NCI-H446 (cell line): ENCODE results near the gene ADPRS.

Experiments used
- DNase-seq, 2 experiments: peaks; one replicate each; lab custom pipeline; 2025; lab: John Stamatoyannopoulos, UW

ADPRS gene

DNA sequence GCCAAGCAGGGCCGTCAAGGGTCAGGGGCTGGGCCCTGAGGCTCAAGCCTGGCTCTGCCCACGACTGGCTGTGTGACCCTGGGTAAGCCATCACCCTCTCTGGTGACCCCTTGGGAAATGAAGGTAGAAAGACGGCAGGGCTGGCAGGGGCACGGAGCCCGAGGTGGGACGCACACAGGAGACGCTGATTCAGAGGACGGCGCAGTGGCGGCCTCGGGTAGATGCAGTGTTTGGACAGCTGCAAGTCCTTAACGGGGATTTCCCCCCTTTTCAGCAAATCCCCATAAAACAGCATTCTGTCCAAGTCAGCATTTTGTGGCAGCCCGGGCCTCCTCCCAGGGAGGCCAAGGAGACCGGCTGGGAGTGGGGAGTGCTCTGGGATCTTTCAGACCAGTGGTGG lies 19.6 kb downstream of the ADPRS start:
- no peak for DNase-seq

DNA sequence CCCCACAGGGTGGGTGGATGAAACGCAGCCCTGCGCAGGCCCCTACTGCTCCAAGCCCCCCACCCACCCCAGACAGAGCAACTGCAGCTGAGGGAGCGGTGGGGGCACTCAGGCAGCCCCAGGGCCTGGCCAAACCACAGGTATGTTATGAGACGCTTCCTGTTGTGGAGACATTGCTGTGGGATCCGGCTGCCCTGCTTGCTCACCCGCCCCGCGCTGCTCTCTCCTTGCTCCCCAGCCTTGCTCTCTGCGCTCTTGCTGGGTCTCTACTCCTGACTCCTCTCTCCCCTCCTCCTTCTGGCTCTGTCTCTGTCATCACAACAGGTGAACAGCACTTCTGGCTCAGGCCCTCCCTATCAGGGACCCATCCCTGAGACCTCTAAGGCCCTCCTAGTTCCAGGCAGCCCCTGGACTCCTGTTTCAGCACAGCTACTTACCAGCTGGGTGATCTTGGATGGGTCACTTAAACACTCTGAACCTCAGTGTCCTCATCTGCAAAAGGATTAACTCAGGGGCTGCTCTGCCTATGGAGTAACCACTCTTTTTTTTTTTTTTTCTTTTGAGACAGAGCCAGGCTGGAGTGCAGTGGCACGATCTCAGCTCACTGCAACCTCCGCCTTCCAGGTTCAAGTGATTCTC lies 20.5 kb downstream of the ADPRS start:
- DNase-seq, result no peak

DNA sequence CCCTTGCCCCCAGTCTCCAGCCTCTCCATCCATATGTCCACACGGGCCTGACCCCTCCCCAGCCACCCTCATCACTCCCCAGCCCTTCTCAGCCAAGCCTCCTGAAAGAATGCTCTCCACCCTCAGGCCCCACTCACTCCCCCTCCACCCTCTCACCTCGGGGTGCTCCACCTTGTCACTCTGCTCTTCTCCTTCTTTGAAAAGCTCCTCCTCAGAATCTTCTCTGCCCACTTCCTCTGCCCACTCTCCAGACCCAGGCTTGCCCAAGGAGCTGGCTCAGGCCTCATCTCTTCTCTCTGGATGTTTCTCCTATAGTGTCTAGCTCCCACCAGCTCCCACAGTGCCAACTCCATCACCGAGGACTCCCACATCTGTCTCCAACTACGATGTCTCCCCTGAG lies 22.5 kb downstream of the ADPRS start:
- no peak for DNase-seq

DNA sequence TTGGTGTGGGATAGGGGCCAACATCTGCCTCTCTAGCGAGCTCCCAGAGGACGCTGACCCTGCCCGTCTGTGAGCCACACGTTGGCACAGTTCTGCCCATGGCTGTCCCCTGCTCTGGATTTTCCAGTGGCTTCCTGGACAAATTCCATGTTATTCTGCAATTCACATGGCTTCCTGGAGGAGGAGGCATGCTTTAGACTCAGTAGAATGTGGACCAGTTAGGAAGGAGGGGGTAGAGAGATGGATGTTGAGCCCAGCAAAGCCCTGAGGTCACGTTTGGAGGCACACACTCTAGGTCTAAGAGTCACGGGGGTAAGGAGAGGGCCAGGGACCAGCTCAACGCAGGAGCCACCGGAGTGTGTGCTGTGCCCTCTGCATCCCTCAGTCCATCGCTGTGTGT lies 24.1 kb downstream of the ADPRS start:
- no peak for DNase-seq

DNA sequence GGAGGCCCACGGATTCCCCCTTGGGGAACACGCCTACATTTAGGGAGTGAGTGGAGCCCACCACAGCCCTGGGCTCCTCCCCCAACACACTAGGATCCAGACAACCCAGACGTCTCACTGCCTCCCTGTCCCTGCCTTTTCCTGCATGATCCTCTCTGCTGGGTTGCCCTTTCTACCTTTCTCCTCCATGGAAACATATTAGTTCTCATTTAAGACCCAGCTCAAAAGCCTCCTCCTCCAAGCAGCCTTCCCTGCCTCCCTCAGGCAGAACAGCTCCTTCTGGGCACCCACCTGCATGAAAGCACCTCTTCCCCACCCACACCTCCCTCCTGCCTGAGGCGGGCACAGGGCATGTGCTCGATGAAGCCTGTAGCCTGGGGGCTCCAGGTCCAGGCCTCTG lies 25.7 kb downstream of the ADPRS start:
- no peak for DNase-seq

DNA sequence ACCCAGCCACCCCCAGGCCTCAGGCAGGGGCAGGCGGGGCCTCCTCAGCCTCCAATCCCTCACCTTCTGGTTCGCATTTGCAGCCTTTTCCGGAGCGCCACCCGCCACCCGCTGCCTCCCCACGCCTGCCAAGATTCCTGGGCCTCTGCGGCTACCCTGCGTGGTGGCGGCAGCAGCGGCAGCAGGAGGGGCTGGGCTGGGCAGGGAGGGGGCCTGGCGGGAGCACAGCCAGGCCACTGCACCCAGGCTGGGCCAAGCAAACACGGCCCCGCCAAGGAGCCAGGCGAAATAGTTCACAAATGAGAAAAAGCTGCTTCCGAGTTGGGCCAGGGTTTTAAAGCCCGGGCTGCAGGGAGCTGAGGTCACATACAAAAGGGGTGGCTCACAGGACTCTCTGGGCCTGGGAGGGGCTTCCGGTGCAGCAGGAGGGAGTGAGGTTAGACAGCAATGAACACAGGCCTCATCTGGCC lies 26.5 kb downstream of the ADPRS start:
- DNase-seq, result peak; percentile 72 to 95

DNA sequence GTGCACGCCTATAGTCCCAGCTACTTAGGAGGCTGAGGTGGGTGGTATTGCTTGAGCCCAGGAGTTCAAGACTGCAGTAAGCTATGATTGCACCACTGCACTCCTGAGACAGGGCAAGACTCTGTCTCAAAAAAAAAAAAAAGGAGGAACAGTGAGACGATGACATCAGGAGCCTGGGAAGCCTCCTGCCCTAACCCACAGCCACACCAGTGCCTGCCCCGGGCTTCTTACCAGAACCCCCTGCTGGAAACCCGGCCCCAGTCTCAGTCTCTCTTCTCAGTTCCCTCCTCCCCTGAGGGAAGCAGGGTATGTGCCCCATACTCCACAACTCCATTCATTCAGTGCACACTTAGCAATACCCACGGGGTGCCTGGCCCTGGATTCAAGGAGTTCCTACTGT lies 27.2 kb downstream of the ADPRS start:
- no peak for DNase-seq

DNA sequence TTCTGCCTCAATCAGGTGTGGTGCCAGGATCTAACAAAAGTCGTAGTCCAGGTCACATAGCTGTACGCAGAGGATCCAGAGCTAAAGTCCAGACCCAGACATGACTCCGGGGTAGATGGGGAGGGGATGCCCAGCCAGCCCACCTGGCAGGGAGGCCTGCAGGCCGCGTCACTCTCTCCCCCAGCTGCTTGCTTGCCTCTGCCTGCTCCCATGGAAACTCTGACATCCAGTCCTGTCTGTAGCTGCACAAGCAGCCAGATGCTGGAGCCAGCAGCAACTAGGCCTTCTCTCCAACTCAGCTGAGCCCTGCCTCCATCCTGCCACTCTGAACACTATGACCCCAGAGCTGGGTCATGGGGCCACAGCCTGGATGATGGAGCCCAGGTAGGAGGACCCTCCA lies 28.2 kb downstream of the ADPRS start:
- no peak for DNase-seq

DNA sequence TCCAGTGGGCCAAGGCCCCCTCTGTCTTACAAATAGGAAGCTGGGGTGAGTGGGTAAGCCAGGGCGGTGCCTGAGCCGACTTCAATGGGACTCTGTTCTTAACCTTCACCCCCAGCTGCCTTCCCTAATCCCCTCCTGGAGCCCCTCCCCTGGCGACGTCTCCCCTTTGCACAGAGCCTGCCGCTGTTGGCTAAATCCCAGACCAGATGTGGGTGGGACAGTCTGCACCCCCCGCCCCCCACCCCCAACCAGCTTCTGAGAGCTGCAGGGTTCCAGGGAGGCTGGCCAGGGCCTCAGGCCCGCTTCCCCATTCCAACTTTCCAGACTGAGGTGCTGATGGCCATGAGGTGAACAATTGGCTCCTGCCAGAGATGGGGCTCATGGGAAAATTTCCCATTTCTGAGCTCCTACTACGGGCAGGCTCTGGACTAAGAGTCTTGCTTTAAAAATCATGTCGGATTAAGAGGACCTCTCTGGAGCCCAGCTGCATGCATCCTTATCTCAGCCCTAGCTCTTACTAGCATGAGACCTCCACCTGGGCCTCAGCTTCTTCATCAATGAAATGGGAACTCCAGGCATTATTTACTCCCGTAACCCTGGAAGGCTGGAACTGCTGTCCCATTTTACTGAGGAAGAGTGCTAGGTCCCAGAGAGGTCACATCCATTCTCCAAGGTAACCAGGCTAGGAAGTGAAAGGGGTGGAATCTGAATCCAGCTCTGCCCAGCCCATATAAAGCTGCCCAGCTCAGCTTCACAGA lies 29.9 kb downstream of the ADPRS start:
- DNase-seq, result no peak

DNA sequence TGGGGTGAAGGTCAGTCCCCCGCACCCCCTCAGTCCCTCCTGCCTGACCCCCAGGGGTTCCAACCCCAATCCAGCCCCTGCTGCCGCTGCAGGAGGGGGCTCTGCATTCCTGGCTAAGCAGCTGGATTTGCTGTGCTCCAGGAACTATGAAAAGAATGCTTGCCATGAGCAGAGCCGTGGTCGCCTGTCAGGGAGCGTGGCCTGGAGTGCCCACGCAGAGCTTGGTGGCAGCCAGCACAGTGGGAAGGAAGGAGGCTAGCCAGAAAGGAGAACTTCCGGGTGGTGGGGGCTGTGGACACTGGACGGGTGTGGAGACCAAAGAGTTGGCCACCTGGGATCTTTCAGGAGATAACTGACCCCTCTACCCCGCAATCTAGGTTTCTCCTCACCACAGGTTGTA lies 30.8 kb downstream of the ADPRS start:
- no peak for DNase-seq

DNA sequence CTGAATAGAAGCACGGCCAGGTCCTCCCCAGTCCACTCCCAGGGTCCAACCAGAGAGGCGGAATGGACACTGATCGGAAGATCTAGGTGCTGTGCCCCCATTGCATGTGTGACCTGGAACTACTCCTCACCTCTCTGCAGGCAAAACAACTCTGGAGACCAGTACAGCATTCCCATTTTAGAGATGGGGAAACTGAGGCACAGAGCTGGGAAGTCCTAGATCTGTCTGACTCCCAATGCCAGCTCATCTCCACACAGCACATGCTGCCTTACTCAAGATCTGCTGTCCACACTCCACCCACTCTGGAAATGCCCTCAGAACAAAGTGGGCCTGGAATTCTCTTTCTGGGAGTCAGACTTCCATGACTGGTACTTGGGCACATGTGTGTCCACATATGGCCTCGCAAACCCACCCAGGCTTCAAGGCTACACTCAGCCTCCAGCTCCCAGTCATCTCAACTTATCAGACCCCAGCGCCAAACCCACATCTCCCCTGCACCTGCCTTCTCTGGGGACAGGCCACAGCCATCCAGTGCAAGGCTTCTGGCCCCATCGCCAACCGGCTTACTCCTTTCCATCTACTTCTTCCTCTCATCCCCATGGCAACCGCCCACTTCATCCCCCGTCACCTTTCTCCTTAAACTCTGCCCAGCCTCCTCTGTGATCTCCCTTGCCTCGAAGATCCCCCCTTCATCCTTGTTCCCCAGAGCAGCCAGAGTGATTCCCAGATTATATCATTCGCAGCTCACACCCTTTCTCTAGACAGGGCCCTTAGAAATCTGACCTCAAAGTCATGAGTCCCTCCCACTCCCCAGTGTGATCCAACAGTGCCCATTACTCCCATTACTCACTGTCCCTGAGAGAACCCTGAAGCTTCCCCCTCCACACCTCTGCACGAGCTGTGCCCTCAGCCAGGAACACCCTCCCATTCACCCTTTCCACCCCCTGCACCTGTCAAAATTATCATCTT lies 33.7 kb downstream of the ADPRS start:
- no peak for DNase-seq

DNA sequence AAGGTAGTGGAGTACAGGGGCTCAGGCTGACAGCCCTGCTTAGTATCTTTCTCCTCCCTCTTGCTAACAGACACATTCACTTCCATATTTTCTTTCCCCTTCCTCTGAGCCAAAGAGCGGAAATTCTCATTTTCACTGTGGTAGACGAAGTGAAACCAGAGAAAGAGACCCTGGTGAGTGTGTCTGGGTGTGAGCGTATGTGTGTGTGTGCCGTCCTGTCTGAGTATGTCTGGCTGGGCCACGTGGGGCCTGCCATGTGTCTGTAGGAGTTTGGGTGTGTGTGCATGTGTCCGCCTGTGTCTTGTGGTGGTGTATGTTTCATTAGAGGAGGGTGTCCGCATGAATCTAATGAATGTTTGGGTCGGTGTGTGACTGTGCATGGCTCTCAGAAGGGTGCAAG lies 34.7 kb downstream of the ADPRS start:
- DNase-seq, result no peak

DNA sequence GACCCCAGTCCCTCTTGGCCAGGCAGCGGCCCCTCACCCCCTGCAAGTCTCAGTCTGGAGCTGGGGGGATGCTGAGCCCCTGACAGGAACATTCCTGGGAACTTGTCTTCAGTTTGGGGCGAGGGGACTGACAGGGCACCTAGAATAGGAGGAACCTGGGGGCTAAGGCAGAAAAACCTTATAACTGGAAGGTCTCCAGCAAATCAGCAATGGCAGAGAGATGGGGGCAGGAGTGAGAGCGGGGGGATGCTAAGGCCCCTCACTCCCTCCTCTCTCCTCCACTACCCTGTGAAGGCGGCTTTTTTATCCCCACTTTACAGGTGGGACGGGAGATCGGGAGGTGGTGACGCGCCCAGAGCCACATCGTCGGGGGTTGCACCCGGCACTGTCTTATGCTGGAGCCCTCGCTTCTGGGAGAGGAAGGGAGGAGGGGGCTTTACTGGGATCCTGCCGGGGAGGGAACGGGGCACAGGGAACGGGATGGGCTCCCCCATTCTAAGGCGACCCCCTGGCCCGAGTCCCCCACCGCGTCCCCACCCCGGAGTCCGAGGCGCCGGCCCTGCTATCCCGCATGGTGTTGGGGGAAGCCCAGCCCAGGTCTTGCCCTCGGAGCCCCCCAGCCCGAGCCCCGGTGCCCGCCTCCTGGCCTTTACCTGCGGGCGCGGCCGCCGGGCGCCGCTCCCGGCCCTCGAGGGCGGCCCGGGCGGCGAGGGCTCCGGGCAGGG lies 35.9 kb downstream of the ADPRS start:
- no peak for DNase-seq

DNA sequence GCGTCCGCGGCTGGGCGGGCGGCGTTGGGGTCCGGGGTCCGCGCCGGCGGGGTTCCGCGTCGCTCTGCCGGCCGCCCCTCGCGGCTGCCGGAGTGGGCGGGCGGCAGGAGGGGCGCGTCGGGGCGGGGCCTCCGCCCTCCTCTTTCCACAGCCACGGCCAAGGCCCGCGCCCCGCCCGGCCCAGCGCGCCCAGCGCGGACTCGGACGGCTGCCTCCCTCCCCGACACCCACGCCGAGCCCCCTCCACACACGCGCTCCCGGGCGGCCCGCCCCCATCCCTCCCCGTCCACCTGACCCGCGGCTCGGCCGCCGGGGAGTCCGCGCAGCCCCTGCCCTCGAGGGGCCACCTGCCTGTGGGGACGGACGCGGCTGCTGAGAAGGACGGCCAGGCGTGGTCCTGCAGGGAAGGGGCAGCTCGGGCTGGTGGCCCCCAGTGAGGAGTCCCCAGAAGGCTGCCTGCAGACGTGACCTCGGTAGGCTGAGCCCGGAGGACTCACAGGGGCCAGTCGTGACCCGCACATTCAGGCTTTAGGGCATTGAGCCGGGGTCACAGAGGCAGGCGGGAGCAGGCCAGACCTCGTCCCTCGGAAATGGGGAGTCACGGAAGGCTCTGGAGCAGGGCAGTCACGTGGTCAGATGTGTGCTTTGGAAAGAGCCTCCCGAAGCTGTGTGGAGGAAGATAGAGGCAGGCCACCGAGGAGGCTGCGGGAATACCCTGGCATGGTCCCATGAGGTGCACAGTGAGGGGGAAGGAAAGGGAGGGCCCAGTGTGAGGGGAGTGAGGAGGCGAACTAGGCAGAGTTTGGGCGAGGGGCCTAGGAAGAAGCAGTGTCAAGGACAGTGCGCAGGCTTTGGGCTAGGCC lies 36.7 kb downstream of the ADPRS start, which contains the start of gene COL8A2:
TSS of gene COL8A2 (minus strand) at position 94 of the 863 bp plus-strand sequence. CDS start 24,980 bp downstream, outside the sequence.
- no peak for DNase-seq

DNA sequence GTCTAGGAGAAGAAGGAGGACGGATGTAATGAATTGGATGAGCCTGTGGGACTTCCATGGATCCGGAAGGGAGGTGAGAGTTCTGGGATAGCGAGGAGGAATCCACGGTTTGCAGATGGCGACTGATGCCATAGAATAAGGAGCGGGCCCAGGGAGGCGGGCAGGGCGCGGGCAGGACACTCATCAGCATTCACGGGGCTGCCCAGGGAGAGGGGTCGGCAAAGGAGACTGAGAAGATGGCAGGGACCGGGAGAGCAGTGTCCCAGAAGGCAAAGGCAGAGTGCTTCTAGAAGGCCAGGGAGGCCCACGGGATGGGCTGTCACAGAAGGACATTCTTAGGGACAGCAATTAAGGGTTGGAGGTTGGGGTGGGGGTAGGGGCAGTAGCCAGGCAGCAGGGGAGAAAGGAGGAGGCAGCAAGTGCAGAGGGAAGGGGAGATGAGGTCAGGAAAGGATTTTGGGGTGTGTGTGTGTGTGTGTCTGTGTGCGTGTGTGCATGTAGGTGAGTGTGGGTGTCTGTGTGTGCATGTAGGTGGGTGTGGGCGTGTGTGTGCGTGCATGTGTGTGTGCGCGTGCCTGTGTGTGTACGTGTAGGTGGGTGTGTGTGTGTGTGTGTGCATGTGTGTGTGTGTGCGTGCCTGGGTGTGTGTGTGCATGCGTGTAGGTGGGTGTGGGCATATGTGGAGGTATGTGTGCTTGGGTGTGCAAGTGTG lies 37.5 kb downstream of the ADPRS start:
- no peak for DNase-seq

DNA sequence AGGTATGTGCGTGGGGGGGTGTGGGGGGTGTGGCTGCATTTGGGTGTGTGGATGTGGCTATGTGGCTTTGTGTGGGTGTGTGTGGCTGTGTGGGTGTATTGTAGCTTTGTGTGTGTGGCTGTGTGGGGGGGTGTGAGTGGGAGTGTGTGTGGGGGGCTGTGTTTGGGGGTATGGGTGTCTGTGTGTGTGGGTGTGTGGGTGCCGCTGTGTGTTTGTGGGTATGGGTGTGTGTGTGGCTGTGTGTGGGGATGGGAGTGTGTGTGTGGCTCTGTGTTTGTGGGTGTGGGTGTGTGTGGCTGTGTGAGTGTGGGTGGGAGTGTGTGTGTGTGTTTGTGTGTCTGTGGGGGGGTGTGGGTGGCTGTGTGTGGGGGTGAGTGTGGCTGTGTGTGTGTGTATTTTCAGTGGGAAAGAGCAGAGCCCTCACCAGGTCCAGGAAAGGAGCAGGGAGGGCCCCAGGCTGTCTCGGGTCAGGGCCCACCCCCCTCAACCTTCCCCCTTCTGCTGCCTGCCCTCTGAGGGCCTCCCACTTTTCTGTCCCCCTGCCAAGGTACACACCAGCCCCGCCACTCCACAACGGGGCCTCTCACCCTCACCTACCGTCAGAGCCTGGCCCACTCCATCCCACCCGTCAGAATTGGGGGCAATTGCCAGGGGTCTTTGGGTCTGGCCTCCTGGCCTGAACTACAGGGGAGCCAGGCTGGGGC lies 38.3 kb downstream of the ADPRS start:
- DNase-seq, result no peak

DNA sequence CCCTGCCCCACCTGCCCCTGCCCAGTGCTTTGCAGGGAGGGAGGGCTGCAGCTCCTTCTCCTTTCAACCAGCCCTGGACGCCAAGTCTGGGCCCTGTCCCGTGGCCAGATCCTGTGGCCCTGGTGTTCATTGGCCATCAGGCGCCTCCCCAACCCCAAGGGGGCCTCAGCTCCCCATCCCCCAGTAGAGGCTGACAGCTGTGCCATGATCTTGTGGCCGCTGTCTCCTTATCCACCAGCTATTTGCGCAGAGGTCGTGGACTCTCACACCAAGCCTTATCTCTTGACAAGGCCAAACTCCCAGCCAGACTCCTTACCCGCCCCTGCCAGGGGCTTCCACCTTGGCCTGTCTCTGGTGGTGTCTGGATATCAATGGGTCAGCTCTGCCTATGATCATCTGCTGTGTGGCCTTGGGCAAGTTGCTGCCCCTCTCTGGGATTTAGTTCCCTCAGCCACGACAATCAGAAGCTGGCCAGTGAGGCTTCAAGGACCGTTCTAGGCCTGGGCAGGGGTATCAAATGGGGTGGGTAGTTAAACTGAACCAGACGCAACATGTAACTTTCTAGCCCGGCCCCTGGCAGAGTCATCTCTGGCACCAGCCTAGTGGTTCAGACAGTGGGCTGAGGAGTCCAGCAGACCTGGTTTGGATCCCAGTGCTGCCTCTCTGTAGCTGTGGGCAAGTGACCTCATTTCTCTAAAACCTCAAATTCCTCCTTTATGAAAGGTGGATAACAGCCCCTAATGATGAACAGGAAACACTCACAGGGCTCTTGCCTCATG lies 39.6 kb downstream of the ADPRS start:
- no peak for DNase-seq

DNA sequence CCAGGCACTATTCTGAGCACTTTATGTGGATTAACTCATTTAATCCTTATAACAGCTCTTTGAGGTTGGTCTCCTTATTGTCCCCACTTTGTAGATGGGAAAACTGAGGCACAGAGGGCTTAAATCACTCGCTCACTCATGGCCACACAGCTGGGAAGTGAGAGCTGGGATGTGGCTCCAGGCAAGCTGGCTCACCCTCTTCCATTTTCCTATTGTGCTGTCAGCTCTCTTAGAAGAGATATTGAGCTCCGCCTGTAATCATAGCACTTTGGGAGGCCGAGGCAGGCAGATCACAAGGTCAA lies 40.2 kb downstream of the ADPRS start:
- no peak for DNase-seq

DNA sequence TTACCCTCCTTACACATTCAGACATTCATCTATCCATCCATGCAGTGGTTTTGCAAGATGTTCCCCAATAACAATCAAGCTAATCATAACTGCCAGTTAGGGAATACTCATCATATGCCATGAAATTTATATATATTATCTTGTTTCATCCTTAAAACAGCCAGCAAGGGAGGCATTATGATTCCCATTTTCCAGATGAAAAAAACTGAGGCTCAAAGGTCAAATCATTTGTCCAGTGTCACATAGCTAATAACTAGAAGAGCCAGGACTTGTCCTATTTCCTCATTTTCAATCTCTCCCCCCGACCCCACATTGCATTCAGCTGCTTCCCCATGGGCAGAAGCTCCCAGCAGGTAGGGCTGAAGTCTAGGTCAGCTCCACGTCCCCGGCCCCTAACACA lies 43.3 kb downstream of the ADPRS start:
- no peak for DNase-seq
